ENCODE data around the gene PFN3.

GRCh38 chr5:177402271-177403043, 2.0 kb upstream of the PFN3 start:
- TF ChIP-seq CTCF (IDR thresholded peaks at IDR 0.05) (peak; percentile 34 to 78 (median 50)), POLR2A (IDR thresholded peaks at IDR 0.05) (peak in 1 of 4 donors; percentile 6)
